Measurements from ENCODE around the gene LGALS9B.
"Not testable (repeated sequence)": the region's sequence is repeated elsewhere in the genome, so short reads cannot be mapped to it uniquely, and the experiment has no call there.

DNA sequence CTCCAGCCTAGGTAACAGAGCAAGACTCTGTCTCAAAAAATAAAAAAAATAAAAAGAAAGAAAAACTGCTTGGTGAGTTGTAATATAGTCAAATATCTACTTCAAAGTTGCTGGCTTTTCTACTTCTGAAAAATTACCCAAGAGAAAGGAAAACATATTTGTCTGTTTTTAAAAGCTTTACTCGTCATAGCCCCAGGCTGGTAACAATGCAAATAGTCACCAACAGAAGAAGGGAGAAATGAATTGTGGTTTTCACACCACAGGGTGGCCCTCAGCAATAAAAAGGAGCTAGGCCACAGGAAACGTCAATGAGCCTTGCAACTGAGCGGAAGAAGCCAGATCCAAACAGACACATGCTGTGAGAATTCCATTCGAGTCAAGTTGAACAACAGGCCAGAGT lies 1.8 kb upstream of the LGALS9B start:
- TF ChIP-seq, protein P1, sequence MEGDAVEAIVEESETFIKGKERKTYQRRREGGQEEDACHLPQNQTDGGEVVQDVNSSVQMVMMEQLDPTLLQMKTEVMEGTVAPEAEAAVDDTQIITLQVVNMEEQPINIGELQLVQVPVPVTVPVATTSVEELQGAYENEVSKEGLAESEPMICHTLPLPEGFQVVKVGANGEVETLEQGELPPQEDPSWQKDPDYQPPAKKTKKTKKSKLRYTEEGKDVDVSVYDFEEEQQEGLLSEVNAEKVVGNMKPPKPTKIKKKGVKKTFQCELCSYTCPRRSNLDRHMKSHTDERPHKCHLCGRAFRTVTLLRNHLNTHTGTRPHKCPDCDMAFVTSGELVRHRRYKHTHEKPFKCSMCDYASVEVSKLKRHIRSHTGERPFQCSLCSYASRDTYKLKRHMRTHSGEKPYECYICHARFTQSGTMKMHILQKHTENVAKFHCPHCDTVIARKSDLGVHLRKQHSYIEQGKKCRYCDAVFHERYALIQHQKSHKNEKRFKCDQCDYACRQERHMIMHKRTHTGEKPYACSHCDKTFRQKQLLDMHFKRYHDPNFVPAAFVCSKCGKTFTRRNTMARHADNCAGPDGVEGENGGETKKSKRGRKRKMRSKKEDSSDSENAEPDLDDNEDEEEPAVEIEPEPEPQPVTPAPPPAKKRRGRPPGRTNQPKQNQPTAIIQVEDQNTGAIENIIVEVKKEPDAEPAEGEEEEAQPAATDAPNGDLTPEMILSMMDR (IDR thresholded peaks at IDR 0.05) = not testable (repeated sequence)
- not testable (repeated sequence) for TF ChIP-seq EP300, POLR2AphosphoS5, POLR2A (IDR thresholded peaks at IDR 0.05)
